Body of pancreas (tissue), 4 donors: ENCODE data around the gene MORC1.

Experiments
- CTCF ChIP-seq, 7 experiments: fragments of 450-650 bp in 4 of 7; fragments of 200-600 bp in 3 of 7; sonication (generic) in 3 of 7; IDR thresholded peaks; one replicate each; pipeline ENCODE4 v1.5.1; 2016 to 2019; ENCODE audit warnings: antibody characterized with exemption in 7 of 7
- POLR2A ChIP-seq, 3 donors: fragments of 450-650 bp; IDR thresholded peaks; one replicate each; pipeline ENCODE4 v1.6.1; 2016; ENCODE audit warnings: antibody characterized with exemption in 3 of 3, mild to moderate bottlenecking in 2 of 3

GRCh38 chr3:109132801-109133473 lies 15.0 kb upstream of the MORC1 start:
- TF ChIP-seq POLR2A (IDR thresholded peaks at IDR 0.05) (no peak), CTCF (IDR thresholded peaks at IDR 0.05) (no peak)
